ENCODE measurements around the gene IKBKG. TPM values are rescaled to one million over a fixed set of nuclear protein-coding genes. Genes with fewer than 3 reads are reported as not detected.

IKBKG gene
- total and polyA plus RNA-seq, 12 donors, result 11.6 to 27.0 (median 15.1) TPM

- Histone ChIP-seq H3K36me3 (no peaks in the 10 kb centered on the region), H3K4me1 (peaks cover 0 to 27% (median 13%) of the 10 kb centered on the region in 9 donors), H3K4me3 (peak overlapping the region in 9 of 10 donors; percentile 23 to 82 (median 73)), H3K9me3 (peaks cover 0 to 4% (median 0%) of the 10 kb centered on the region in 11 donors), H3K27me3 (peaks cover 0 to 5% (median 0%) of the 10 kb centered on the region in 7 donors), H3K27ac (peak overlapping the region; percentile 84 to 99 (median 94))
- intact Hi-C loops (cut with DNase I), result loop anchor here in 2 of 10 donors (2.0 to 10.0 kb wide), 3 partner anchors 26 to 122 kb away; partner anchors contain the start of genes PLXNA3 (in 1 of the 2), RPL10 (in 1 of the 2) and SLC10A3 (in 1 of the 2)
- TF ChIP-seq CTCF (IDR thresholded peaks at IDR 0.05), result no peak
- ATAC-seq (peak in 5 of 8 donors; percentile 7 to 19 (median 11)), DNase-seq (no peak)
- 30 to 37% methylated on average over 24 to 25 of the region's 25 CpGs for WGBS, 2 donors
Observed at GRCh38 chrX:154517101-154517781, 30.2 kb upstream of the IKBKG start.

GRCh38 chrX:154519389-154519788, 28.0 kb upstream of the IKBKG start:
- peaks cover 0 to 4% (median 0%) of the 10 kb centered on the region in 11 donors for H3K9me3 ChIP-seq
- no peak for TF ChIP-seq CTCF (IDR thresholded peaks at IDR 0.05)
- WGBS, 2 donors, result 89 to 91% methylated on average over 8 of the region's 8 CpGs
- DNase-seq (no peak), ATAC-seq (no peak)
- H3K4me1 ChIP-seq, result peaks cover 0 to 25% (median 13%) of the 10 kb centered on the region in 9 donors
- H3K36me3 ChIP-seq, result no peaks in the 10 kb centered on the region
- H3K27me3 ChIP-seq, result peaks cover 0 to 9% (median 0%) of the 10 kb centered on the region in 7 donors
- no peak overlapping the region for H3K27ac ChIP-seq
- no peak overlapping the region for H3K4me3 ChIP-seq
- intact Hi-C loops (cut with DNase I), result loop anchor here in 1 of 10 donors (10.0 kb wide), 2 partner anchors 65 to 125 kb away; partner anchors contain the start of genes PLXNA3 and RPL10

GRCh38 chrX:154525606-154526490, 21.6 kb upstream of the IKBKG start:
- no peak overlapping the region for H3K4me3 ChIP-seq
- intact Hi-C loops (cut with DNase I), result no loop called here
- WGBS, 2 donors, result 82 to 85% methylated on average over 14 of the region's 14 CpGs
- H3K27ac ChIP-seq, result peak overlapping the region in 1 of 10 donors; percentile 89
- TF ChIP-seq CTCF (IDR thresholded peaks at IDR 0.05), result no peak
- peaks cover 0 to 13% (median 0%) of the 10 kb centered on the region in 7 donors for H3K27me3 ChIP-seq
- peaks cover 0 to 10% (median 0%) of the 10 kb centered on the region in 9 donors for H3K4me1 ChIP-seq
- H3K9me3 ChIP-seq, result no peaks in the 10 kb centered on the region
- no peak for DNase-seq
- no peak for ATAC-seq
- H3K36me3 ChIP-seq, result no peaks in the 10 kb centered on the region

All from heart right ventricle (tissue), 16 donors.